ENCODE results near the gene FTO. TPM values are rescaled to one million over a fixed set of nuclear protein-coding genes. Genes with fewer than 3 reads are reported as not detected.

FTO gene
- total RNA-seq, 4 donors from 2014 or later: 63.2 to 151 (median 105) TPM

GRCh38 chr16:53768167-53768566 lies 64.2 kb downstream of the FTO start:
- no peaks in the 10 kb centered on the region for H3K27me3 ChIP-seq
- H3K4me3 ChIP-seq: no peak overlapping the region
- TF ChIP-seq, protein P1, sequence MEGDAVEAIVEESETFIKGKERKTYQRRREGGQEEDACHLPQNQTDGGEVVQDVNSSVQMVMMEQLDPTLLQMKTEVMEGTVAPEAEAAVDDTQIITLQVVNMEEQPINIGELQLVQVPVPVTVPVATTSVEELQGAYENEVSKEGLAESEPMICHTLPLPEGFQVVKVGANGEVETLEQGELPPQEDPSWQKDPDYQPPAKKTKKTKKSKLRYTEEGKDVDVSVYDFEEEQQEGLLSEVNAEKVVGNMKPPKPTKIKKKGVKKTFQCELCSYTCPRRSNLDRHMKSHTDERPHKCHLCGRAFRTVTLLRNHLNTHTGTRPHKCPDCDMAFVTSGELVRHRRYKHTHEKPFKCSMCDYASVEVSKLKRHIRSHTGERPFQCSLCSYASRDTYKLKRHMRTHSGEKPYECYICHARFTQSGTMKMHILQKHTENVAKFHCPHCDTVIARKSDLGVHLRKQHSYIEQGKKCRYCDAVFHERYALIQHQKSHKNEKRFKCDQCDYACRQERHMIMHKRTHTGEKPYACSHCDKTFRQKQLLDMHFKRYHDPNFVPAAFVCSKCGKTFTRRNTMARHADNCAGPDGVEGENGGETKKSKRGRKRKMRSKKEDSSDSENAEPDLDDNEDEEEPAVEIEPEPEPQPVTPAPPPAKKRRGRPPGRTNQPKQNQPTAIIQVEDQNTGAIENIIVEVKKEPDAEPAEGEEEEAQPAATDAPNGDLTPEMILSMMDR (IDR thresholded peaks at IDR 0.05): no peak
- TF ChIP-seq POLR2A (IDR thresholded peaks at IDR 0.05): no peak
- H3K36me3 ChIP-seq: no peaks in the 10 kb centered on the region
- H3K9me3 ChIP-seq: no peaks in the 10 kb centered on the region
- intact Hi-C loops (cut with DNase I; ENCODE audit: low total_unique reads): no loop called here
- H3K4me1 ChIP-seq: peaks cover 4% of the 10 kb centered on the region in 2 donors
- no peak overlapping the region for H3K27ac ChIP-seq
- DNase-seq: no peak

DNA sequence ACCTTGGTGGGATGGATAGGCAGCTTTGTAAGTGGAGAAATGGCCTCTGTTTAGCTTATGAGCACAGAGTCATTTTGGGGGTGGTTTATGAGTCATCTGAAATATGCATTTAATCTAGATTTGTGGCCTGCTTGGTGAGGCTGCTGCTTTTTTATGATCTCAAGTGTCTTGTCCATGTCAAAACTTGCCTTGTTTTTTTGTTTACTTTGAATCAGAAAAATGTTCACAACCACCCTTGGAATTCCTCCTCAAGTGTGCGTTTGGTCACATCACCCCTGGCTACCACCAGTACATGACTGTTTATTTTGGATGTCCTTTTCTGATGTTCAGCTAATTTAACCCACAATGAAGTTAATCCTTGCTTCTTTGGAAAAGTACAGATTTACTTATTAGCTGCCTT lies 64.6 kb downstream of the FTO start:
- intact Hi-C loops (cut with DNase I; ENCODE audit: low total_unique reads): no loop called here
- TF ChIP-seq, protein P1 (IDR thresholded peaks at IDR 0.05): no peak
- no peak for TF ChIP-seq POLR2A (IDR thresholded peaks at IDR 0.05)
- H3K4me3 ChIP-seq: no peak overlapping the region
- H3K9me3 ChIP-seq: no peaks in the 10 kb centered on the region
- H3K36me3 ChIP-seq: no peaks in the 10 kb centered on the region
- no peak overlapping the region for H3K27ac ChIP-seq
- H3K27me3 ChIP-seq: no peaks in the 10 kb centered on the region
- peaks cover 4% of the 10 kb centered on the region in 2 donors for H3K4me1 ChIP-seq
- no peak for DNase-seq

DNA sequence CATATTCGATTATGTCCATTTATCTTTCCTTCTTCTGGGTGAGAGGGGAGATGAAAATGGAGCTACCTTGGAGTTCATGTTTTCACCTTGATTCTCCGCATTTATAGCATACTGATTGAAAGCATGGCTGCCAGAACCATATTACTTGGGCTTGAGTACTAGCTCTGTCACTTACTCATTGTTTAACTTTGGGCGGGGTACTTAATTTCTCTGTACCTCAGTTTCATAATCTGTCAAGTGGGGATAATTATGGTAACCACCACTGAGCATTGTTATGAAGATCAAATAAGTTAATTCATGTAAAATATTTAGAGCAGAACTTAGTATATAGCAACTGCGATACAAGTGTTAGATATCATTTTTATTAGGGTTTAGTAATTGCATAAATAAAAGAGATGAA lies 65.2 kb downstream of the FTO start:
- intact Hi-C loops (cut with DNase I; ENCODE audit: low total_unique reads): no loop called here
- Histone ChIP-seq H3K27me3 (no peaks in the 10 kb centered on the region), H3K36me3 (no peaks in the 10 kb centered on the region), H3K4me1 (peaks cover 4% of the 10 kb centered on the region in 2 donors), H3K27ac (no peak overlapping the region), H3K9me3 (no peaks in the 10 kb centered on the region), H3K4me3 (no peak overlapping the region)
- TF ChIP-seq POLR2A (IDR thresholded peaks at IDR 0.05): no peak
- TF ChIP-seq, protein P1 (IDR thresholded peaks at IDR 0.05): no peak
- DNase-seq: no peak

DNA sequence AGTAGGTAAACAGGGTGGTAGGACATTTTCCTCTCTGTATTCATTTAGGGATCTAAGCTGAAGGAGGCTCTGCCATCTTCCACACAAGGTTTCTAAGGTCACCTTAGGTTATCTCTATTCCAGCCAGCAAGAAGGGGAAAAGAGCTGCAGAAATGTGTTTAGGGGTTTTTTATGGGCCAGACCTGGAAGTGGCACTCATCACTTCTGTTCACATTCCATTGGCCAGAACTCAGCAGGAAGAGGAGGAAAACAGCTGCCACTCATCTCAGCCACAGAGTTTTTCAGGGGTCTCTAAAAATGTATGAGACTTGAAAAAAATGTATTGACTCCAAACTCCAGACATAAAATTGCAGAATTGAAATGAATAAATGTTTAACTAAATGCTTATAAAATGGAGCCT lies 65.8 kb downstream of the FTO start:
- TF ChIP-seq, protein P1 (IDR thresholded peaks at IDR 0.05): no peak
- no peak for TF ChIP-seq POLR2A (IDR thresholded peaks at IDR 0.05)
- H3K9me3 ChIP-seq: no peaks in the 10 kb centered on the region
- H3K36me3 ChIP-seq: no peaks in the 10 kb centered on the region
- peaks cover 4% of the 10 kb centered on the region in 2 donors for H3K4me1 ChIP-seq
- no peak for DNase-seq
- H3K27me3 ChIP-seq: no peaks in the 10 kb centered on the region
- no peak overlapping the region for H3K27ac ChIP-seq
- intact Hi-C loops (cut with DNase I; ENCODE audit: low total_unique reads): no loop called here
- H3K4me3 ChIP-seq: no peak overlapping the region

GRCh38 chr16:53770641-53771040 lies 66.7 kb downstream of the FTO start:
- Histone ChIP-seq H3K4me3 (no peak overlapping the region), H3K27ac (no peak overlapping the region), H3K36me3 (no peaks in the 10 kb centered on the region), H3K9me3 (no peaks in the 10 kb centered on the region), H3K4me1 (peaks cover 4% of the 10 kb centered on the region in 2 donors), H3K27me3 (no peaks in the 10 kb centered on the region)
- intact Hi-C loops (cut with DNase I; ENCODE audit: low total_unique reads): no loop called here
- no peak for DNase-seq
- no peak for TF ChIP-seq POLR2A (IDR thresholded peaks at IDR 0.05)
- TF ChIP-seq, protein P1 (IDR thresholded peaks at IDR 0.05): no peak

Measured in uterus (tissue), 4 donors.